Measurements from ENCODE around the gene KCNQ4. TPM values are rescaled to one million over a fixed set of nuclear protein-coding genes. Genes with fewer than 3 reads are reported as not detected.

KCNQ4 gene
- total and polyA plus RNA-seq, 2 of the 8 experiments (the other 6 are each of a cell fraction or from before 2014, with no cell fraction given): 2.2 to 3.9 TPM

DNA sequence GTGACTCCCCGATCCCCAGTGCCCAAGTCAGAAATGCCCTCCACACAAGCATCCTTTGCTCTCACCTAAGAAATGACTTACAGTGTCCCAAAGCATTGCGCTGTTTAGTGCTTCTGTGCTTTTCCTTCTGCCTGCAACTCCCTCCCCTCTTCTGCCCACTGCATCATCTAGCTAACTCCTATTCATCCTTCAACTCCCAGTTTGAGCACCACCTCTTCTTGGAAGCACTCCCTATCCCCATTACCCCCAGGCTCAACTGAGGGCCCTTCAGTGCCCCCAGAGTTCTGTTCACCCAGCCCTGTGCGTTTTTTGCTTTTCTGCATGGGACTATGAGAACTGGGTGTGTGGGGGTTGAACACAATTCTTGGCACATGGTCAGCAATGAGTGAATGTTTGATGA, 10.0 kb downstream of the KCNQ4 start:
- H3K9ac ChIP-seq (replicated peaks in 1 of 4; ENCODE audit: extremely low read depth in 1 of 4, low read depth in 3 of 4, low read length in 3 of 4): no peak overlapping the region
- ChIA-PET CTCF (ENCODE audit: partially characterized antibody) (interaction anchor here (0.6 to 24.5 kb wide), 5 partner anchors 17 to 229 kb away, joined by 3 to 325 read pairs (median 12); no protein-coding TSS in a partner anchor), POLR2A (ENCODE audit: partially characterized antibody) (interaction anchor here (1.3 to 2.0 kb wide), 2 partner anchors 9 to 34 kb away, joined by 3 to 4 read pairs; no protein-coding TSS in a partner anchor)
- no peak overlapping the region for H2AFZ ChIP-seq (ENCODE audit: low read length)
- WGBS, 2 experiments (ENCODE audit: extremely low coverage in 1 of 2, insufficient coverage in 1 of 2, insufficient read length in 1 of 2, insufficient replicate concordance in 2 of 2, low coverage in 1 of 2, low lambda C conversion rate in 2 of 2, missing lambda C conversion rate in 1 of 2): 83% methylated on average over 3 of the region's 3 CpGs; no CpG with 5 or more reads in 1 of the 2 experiments
- no peak overlapping the region for H3K56ac ChIP-seq (replicated peaks; ENCODE audit: insufficient read length, low read depth, low read length)
- H3K79me1 ChIP-seq (ENCODE audit: low read depth, low read length): no peaks in the 10 kb centered on the region
- no peak for FAIRE-seq
- H3K18ac ChIP-seq (ENCODE audit: extremely low read depth, low read length): no peak overlapping the region
- H2BK20ac ChIP-seq (ENCODE audit: low read length): no peak overlapping the region; the same call in 1 of the 2 replicates
- H3K4me3 ChIP-seq (ENCODE audit: extremely low read depth in 1 of 4, insufficient read depth in 2 of 4, low read depth in 3 of 4, low read length in 4 of 4): no peak overlapping the region
- no peaks in the 10 kb centered on the region for H3K23me2 ChIP-seq (ENCODE audit: low read depth, low read length)
- no peak overlapping the region for H3K14ac ChIP-seq (ENCODE audit: insufficient read length)
- H2AK5ac ChIP-seq (ENCODE audit: low read depth, low read length): peak overlapping the region; percentile 24; the same call in 1 of the 2 replicates
- H4K8ac ChIP-seq (ENCODE audit: extremely low read depth, insufficient read depth, low read length): no peak overlapping the region
- H2BK5ac ChIP-seq (ENCODE audit: low read depth, low read length): no peak overlapping the region
- H2BK120ac ChIP-seq (replicated peaks; ENCODE audit: low read depth, low read length): no peak overlapping the region
- H2BK12ac ChIP-seq (ENCODE audit: low read depth, low read length): 0 out of 2 replicates have a peak overlapping the region, but pooled peaks have one; percentile 11
- no peak overlapping the region for H3K4ac ChIP-seq (replicated peaks; ENCODE audit: insufficient read length, low read depth, low read length)
- no peak overlapping the region for H4K91ac ChIP-seq (replicated peaks; ENCODE audit: insufficient read length, low read length)
- H3K4me1 ChIP-seq (replicated peaks in 1 of 4; ENCODE audit: control insufficient read depth in 3 of 4, insufficient read depth in 4 of 4, low read length in 3 of 4): peaks cover 0 to 3% (median 0%) of the 10 kb centered on the region in 4 experiments; a peak in 2 of 7 replicates
- no peak overlapping the region for H3K23ac ChIP-seq (ENCODE audit: insufficient read length)
- no peak overlapping the region for H2BK15ac ChIP-seq (ENCODE audit: low read length)
- H3K36me3 ChIP-seq (ENCODE audit: control insufficient read depth in 2 of 4, insufficient read depth in 4 of 4, low read length in 3 of 4): no peaks in the 10 kb centered on the region
- no peak overlapping the region for H3K27ac ChIP-seq (ENCODE audit: low read depth, low read length)
- no peak overlapping the region for H3K4me2 ChIP-seq (ENCODE audit: insufficient read depth in 1 of 2, low read depth in 2 of 2, low read length in 2 of 2)
- no peaks in the 10 kb centered on the region for H3K79me2 ChIP-seq (ENCODE audit: control insufficient read depth in 1 of 2, insufficient read depth in 2 of 2, low read length in 2 of 2)
- no peak for DNase-seq (ENCODE audit: low read depth in 1 of 2, low spot score in 2 of 2)
- no peaks in the 10 kb centered on the region for H4K20me1 ChIP-seq (replicated peaks in 1 of 2; ENCODE audit: control insufficient read depth in 1 of 2, insufficient read depth in 2 of 2, low read length in 2 of 2)
- no peak overlapping the region for H4K5ac ChIP-seq (ENCODE audit: insufficient read length, low read depth, low read length)
- H3K9me3 ChIP-seq (ENCODE audit: insufficient read depth in 2 of 2, low read depth in 1 of 2, low read length in 1 of 2): no peaks in the 10 kb centered on the region
- H3K27me3 ChIP-seq (replicated peaks in 1 of 4; ENCODE audit: control insufficient read depth in 3 of 4, extremely low read depth in 1 of 4, insufficient read depth in 3 of 4, low read length in 3 of 4): no peaks in the 10 kb centered on the region
- TF ChIP-seq, protein P1, sequence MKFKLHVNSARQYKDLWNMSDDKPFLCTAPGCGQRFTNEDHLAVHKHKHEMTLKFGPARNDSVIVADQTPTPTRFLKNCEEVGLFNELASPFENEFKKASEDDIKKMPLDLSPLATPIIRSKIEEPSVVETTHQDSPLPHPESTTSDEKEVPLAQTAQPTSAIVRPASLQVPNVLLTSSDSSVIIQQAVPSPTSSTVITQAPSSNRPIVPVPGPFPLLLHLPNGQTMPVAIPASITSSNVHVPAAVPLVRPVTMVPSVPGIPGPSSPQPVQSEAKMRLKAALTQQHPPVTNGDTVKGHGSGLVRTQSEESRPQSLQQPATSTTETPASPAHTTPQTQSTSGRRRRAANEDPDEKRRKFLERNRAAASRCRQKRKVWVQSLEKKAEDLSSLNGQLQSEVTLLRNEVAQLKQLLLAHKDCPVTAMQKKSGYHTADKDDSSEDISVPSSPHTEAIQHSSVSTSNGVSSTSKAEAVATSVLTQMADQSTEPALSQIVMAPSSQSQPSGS (IDR thresholded peaks at IDR 0.05; ENCODE audit: low read length): no peak
- TF ChIP-seq POLR2AphosphoS5 (IDR thresholded peaks at IDR 0.05; ENCODE audit: low read depth, low read length): no peak
- TF ChIP-seq SIRT6 (IDR thresholded peaks at IDR 0.05; ENCODE audit: low read length): no peak
- TF ChIP-seq EP300 (IDR thresholded peaks at IDR 0.05; ENCODE audit: borderline replicate concordance in 1 of 2, low read depth in 2 of 2, low read length in 2 of 2): no peak
- no peak for TF ChIP-seq EGR1 (IDR thresholded peaks at IDR 0.05; ENCODE audit: borderline replicate concordance, low read depth, low read length)
- TF ChIP-seq JUND (IDR thresholded peaks at IDR 0.05; ENCODE audit: low read length): no peak
- TF ChIP-seq KDM4A (IDR thresholded peaks at IDR 0.05; ENCODE audit: low read depth, low read length, severe bottlenecking): no peak
- TF ChIP-seq TEAD4 (IDR thresholded peaks at IDR 0.05; ENCODE audit: low read depth, low read length): no peak
- TF ChIP-seq CTBP2 (IDR thresholded peaks at IDR 0.05; ENCODE audit: borderline replicate concordance, insufficient read depth, insufficient read length, low read length): no peak
- TF ChIP-seq RFX5 (IDR thresholded peaks at IDR 0.05; ENCODE audit: borderline replicate concordance, low read depth, low read length): no peak
- no peak for TF ChIP-seq RAD21 (IDR thresholded peaks at IDR 0.05 in 1 of 2, conservative IDR thresholded peaks at IDR 0.05 in 1 of 2; ENCODE audit: low read depth in 2 of 2, low read length in 2 of 2)
- no peak for TF ChIP-seq POLR2A (IDR thresholded peaks at IDR 0.05; ENCODE audit: control extremely low read depth in 1 of 2, low read depth in 2 of 2, low read length in 2 of 2)
